Measurements from ENCODE around the gene PPP2R2C. TPM values are rescaled to one million over a fixed set of nuclear protein-coding genes. Genes with fewer than 3 reads are reported as not detected.

The PPP2R2C gene
- total and polyA plus RNA-seq, 10 of the 15 experiments (the other 5 are each of a cell fraction or from before 2014, with no cell fraction given): 0.13 to 0.15 TPM; not detected in 8

- TF ChIP-seq ATF2 (IDR thresholded peaks at IDR 0.05; ENCODE audit: low read length) (no peak), ZZZ3 (IDR thresholded peaks at IDR 0.05; ENCODE audit: control insufficient read depth, insufficient read length, low read depth) (no peak), SMAD5 (IDR thresholded peaks at IDR 0.05; ENCODE audit: low read depth) (no peak), ZNF207 (IDR thresholded peaks at IDR 0.05; ENCODE audit: borderline replicate concordance) (no peak)
Observed at GRCh38 chr4:6271701-6272465, 200.5 kb downstream of the PPP2R2C start (continued).

- ChIA-PET CTCF (interaction anchor here (2.2 to 15.8 kb wide), 2 partner anchors 21 to 55 kb away, joined by 11 to 419 read pairs; no protein-coding TSS in a partner anchor), POLR2A (no interaction called here), RAD21 (ENCODE audit: unreplicated experiment) (interaction anchor here (1.7 kb wide), 1 partner anchor 11 kb away, joined by 4 read pairs; no protein-coding TSS in a partner anchor), SMC1A (ENCODE audit: uncharacterized antibody, unreplicated experiment) (interaction anchor here (2.1 to 2.5 kb wide), 2 partner anchors 11 to 57 kb away, joined by 7 read pairs; no protein-coding TSS in a partner anchor)
- Histone ChIP-seq H3K27me3 (replicated peaks in 1 of 2; ENCODE audit: control insufficient read depth in 2 of 2, insufficient read depth in 2 of 2, low read length in 1 of 2) (no peaks in the 10 kb centered on the region; a peak in 1 of 4 replicates), H3K9ac (ENCODE audit: control insufficient read depth, insufficient read depth, low read length) (no peak overlapping the region), H2AFZ (ENCODE audit: control insufficient read depth, low read depth, low read length) (no peak overlapping the region), H3K4me1 (ENCODE audit: control insufficient read depth, insufficient read depth, low read length) (peaks cover 10% of the 10 kb centered on the region), H3K36me3 (ENCODE audit: control insufficient read depth in 2 of 2, insufficient read depth in 2 of 2, low read length in 1 of 2) (no peaks in the 10 kb centered on the region), H3K4me3 (no peak overlapping the region), H3K9me3 (replicated peaks; ENCODE audit: control insufficient read depth, insufficient read depth, low read length) (no peaks in the 10 kb centered on the region), H3K27ac (ENCODE audit: control insufficient read depth, insufficient read depth) (no peak overlapping the region), H3K79me2 (ENCODE audit: control insufficient read depth, insufficient read depth, low read length) (no peaks in the 10 kb centered on the region), H4K20me1 (ENCODE audit: control insufficient read depth, insufficient read depth) (no peaks in the 10 kb centered on the region), H3K4me2 (ENCODE audit: control insufficient read depth, insufficient read depth) (no peak overlapping the region)
- DNase-seq (ENCODE audit: low read depth, low spot score) (no peak), FAIRE-seq (no peak), ATAC-seq (no peak)
- BruUV-seq (replicated peaks): no TSS peak
- intact Hi-C loops (cut with micrococcal nuclease; ENCODE audit: unreplicated experiment): no loop called here
- WGBS (ENCODE audit: insufficient coverage, insufficient replicate concordance, low lambda C conversion rate, missing lambda C conversion rate): 31% methylated on average over 9 of the region's 9 CpGs
- in situ Hi-C loops (cut with MboI): no loop called here
- TF ChIP-seq FOS (IDR thresholded peaks at IDR 0.05; ENCODE audit: borderline replicate concordance, extremely low read depth, insufficient read length): no peak
- no peak for TF ChIP-seq REST (IDR thresholded peaks at IDR 0.05; ENCODE audit: low read depth, low read length)
- no peak for TF ChIP-seq CREB1 (IDR thresholded peaks at IDR 0.05; ENCODE audit: low read depth)
- TF ChIP-seq E2F4 (IDR thresholded peaks at IDR 0.05; ENCODE audit: low read depth, low read length): no peak
- TF ChIP-seq RAD21 (IDR thresholded peaks at IDR 0.05; ENCODE audit: insufficient read depth, low read depth, low read length): no peak
- TF ChIP-seq ZNF687 (IDR thresholded peaks at IDR 0.05): no peak
- no peak for TF ChIP-seq CHD2 (IDR thresholded peaks at IDR 0.05; ENCODE audit: borderline replicate concordance, low read depth, low read length)
Observed at GRCh38 chr4:6271206-6271605, 201.2 kb downstream of the PPP2R2C start.

Data from GM12878 (cell line).